H9 (cell line): ENCODE results near the gene LTV1. TPM values are rescaled to one million over a fixed set of nuclear protein-coding genes. Genes with fewer than 3 reads are reported as not detected.

ENCODE experiments used
- DNase-seq: peaks from one replicate; pipeline ENCODE4 v3.0.0-alpha.2; 2017
- H2AFZ ChIP-seq: one replicate; pipeline ENCODE4 v1.6.1; 2013; ENCODE audit warnings: mild to moderate bottlenecking, low read length, control low read depth, moderate library complexity
- H2AK5ac ChIP-seq: 2 replicates; pipeline ENCODE4 v1.6.1; 2013; ENCODE audit warnings: low read length, control low read depth, mixed read lengths; ENCODE audit not compliant: insufficient read length
- H2BK120ac ChIP-seq: one replicate; pipeline ENCODE4 v1.6.1; 2013; ENCODE audit warnings: low read depth, mild to moderate bottlenecking, low read length, control low read depth, inconsistent platforms; ENCODE audit not compliant: poor library complexity, severe bottlenecking
- H2BK12ac ChIP-seq: 2 replicates; pipeline ENCODE4 v1.6.1; 2013; ENCODE audit warnings: low read length, control low read depth, mixed read lengths, low read depth; ENCODE audit not compliant: insufficient read length
- H2BK15ac ChIP-seq: 2 replicates; pipeline ENCODE4 v1.6.1; 2013; ENCODE audit warnings: low read depth, low read length, control low read depth
- H2BK20ac ChIP-seq: one replicate; pipeline ENCODE4 v1.6.1; 2013; ENCODE audit warnings: low read depth, mild to moderate bottlenecking, low read length, control low read depth, inconsistent platforms; ENCODE audit not compliant: poor library complexity, severe bottlenecking
- H2BK5ac ChIP-seq: 2 replicates; pipeline ENCODE4 v1.6.1; 2013; ENCODE audit warnings: low read length, control low read depth, mixed read lengths; ENCODE audit not compliant: insufficient read length
- H3K14ac ChIP-seq: 2 replicates; pipeline ENCODE4 v1.6.1; 2013; ENCODE audit warnings: low read length, control low read depth; ENCODE audit not compliant: insufficient read depth
- H3K18ac ChIP-seq: 2 replicates; pipeline ENCODE4 v1.6.1; 2013; ENCODE audit warnings: low read depth, mild to moderate bottlenecking, mixed read lengths, low read length, control low read depth; ENCODE audit not compliant: insufficient read length
- H3K23ac ChIP-seq: 2 replicates; pipeline ENCODE4 v1.6.1; 2013; ENCODE audit warnings: low read length, control low read depth, mixed read lengths, low read depth; ENCODE audit not compliant: insufficient read length
- H3K23me2 ChIP-seq: 2 replicates; pipeline ENCODE4 v1.6.1; 2013; ENCODE audit warnings: low read depth, mild to moderate bottlenecking, mixed read lengths, low read length, control low read depth; ENCODE audit not compliant: insufficient read length, poor library complexity, severe bottlenecking
- H3K27ac ChIP-seq: 2 replicates; pipeline ENCODE4 v1.5.1; 2013; ENCODE audit warnings: low read length, control low read depth, mixed read lengths, low read depth; ENCODE audit not compliant: insufficient read length
- H3K27me3 ChIP-seq: 2 replicates; pipeline ENCODE4 v1.6.1; 2013; ENCODE audit warnings: low read length, control low read depth, inconsistent platforms; ENCODE audit not compliant: insufficient read depth
- H3K4ac ChIP-seq: 2 replicates; pipeline ENCODE4 v1.6.1; 2013; ENCODE audit warnings: low read depth, mild to moderate bottlenecking, control low read depth, inconsistent platforms, low read length, moderate library complexity
- H3K4me1 ChIP-seq: 2 replicates; pipeline ENCODE4 v1.6.1; 2013; ENCODE audit warnings: low read length, control low read depth, inconsistent platforms; ENCODE audit not compliant: insufficient read depth
- H3K4me2 ChIP-seq: 2 replicates; pipeline ENCODE4 v1.6.1; 2013; ENCODE audit warnings: low read length, control low read depth, mixed read lengths; ENCODE audit not compliant: insufficient read length, insufficient read depth
- H3K56ac ChIP-seq: 2 replicates; pipeline ENCODE4 v1.6.1; 2013; ENCODE audit warnings: low read depth, mild to moderate bottlenecking, mixed read lengths, low read length, control low read depth; ENCODE audit not compliant: insufficient read length
- H3K79me1 ChIP-seq: 2 replicates; pipeline ENCODE4 v1.6.1; 2013; ENCODE audit warnings: low read depth, mild to moderate bottlenecking, moderate library complexity, low read length, control low read depth, inconsistent platforms; ENCODE audit not compliant: insufficient read depth, poor library complexity, severe bottlenecking
- H3K79me2 ChIP-seq: 2 replicates; pipeline ENCODE4 v1.6.1; 2013; ENCODE audit warnings: low read length, control low read depth, inconsistent platforms; ENCODE audit not compliant: insufficient read depth
- H3K9ac ChIP-seq: 2 replicates; pipeline ENCODE4 v1.6.1; 2013; ENCODE audit warnings: low read length, control low read depth, mixed read lengths; ENCODE audit not compliant: insufficient read length; ENCODE audit errors: extremely low read depth
- H3K9me3 ChIP-seq: one replicate; pipeline ENCODE4 v1.6.1; 2013; ENCODE audit warnings: low read depth, low read length, inconsistent platforms; ENCODE audit not compliant: control insufficient read depth
- H3T11ph ChIP-seq: one replicate; pipeline ENCODE4 v1.6.1; 2013; ENCODE audit warnings: mild to moderate bottlenecking, low read length, control low read depth, inconsistent platforms
- H4K20me1 ChIP-seq: one replicate; pipeline ENCODE4 v1.6.1; 2013; ENCODE audit not compliant: control insufficient read depth, insufficient read length, insufficient read depth
- H4K5ac ChIP-seq: 2 replicates; pipeline ENCODE4 v1.6.1; 2013; ENCODE audit warnings: low read depth, mild to moderate bottlenecking, mixed read lengths, low read length, control low read depth; ENCODE audit not compliant: insufficient read length
- H4K8ac ChIP-seq: replicated peaks from 2 replicates; pipeline ENCODE4 v1.6.1; 2013; ENCODE audit warnings: low read length, control low read depth, mixed read lengths, low read depth; ENCODE audit not compliant: insufficient read length
- H4K91ac ChIP-seq: 2 replicates; pipeline ENCODE4 v1.6.1; 2013; ENCODE audit warnings: low read depth, mild to moderate bottlenecking, moderate library complexity, mixed read lengths, low read length, control low read depth; ENCODE audit not compliant: insufficient read length
- H3K27ac Mint-ChIP-seq, 3 experiments: 2 replicates in 2 of 3; 3 replicates in 1 of 3; pipeline ENCODE4 v1.8.0; 2020 to 2021; ENCODE audit warnings: mixed read lengths in 3 of 3, mild to moderate bottlenecking in 1 of 3, moderate library complexity in 1 of 3
- H3K27me3 Mint-ChIP-seq: 2 replicates; pipeline ENCODE4 v1.8.0; 2021; ENCODE audit warnings: low read depth, mild to moderate bottlenecking, moderate library complexity, mixed read lengths
- H3K36me3 Mint-ChIP-seq, 3 experiments: 2 replicates in 2 of 3; 3 replicates in 1 of 3; pipeline ENCODE4 v1.8.0; 2020 to 2021; ENCODE audit warnings: low read depth in 3 of 3, mixed read lengths in 3 of 3; ENCODE audit not compliant: insufficient read depth in 1 of 3
- H3K4me1 Mint-ChIP-seq, 2 experiments: 2 replicates each; pipeline ENCODE4 v1.8.0; 2020; ENCODE audit warnings: mixed read lengths in 2 of 2
- H3K4me3 Mint-ChIP-seq, 2 experiments: 2 replicates in 1 of 2; 3 replicates in 1 of 2; pipeline ENCODE4 v1.8.0; 2020 to 2021; ENCODE audit warnings: mild to moderate bottlenecking in 2 of 2, mixed read lengths in 2 of 2, moderate library complexity in 1 of 2
- H3K9me3 Mint-ChIP-seq, 2 experiments: 2 replicates in 1 of 2; 3 replicates in 1 of 2; pipeline ENCODE4 v1.8.0; 2020; ENCODE audit warnings: mild to moderate bottlenecking in 2 of 2, mixed read lengths in 2 of 2, moderate library complexity in 1 of 2
- CTCF ChIP-seq: fragments of 200-600 bp; sonication (generic); conservative IDR thresholded peaks from 3 replicates; pipeline ENCODE4 v1.8.0; 2021; ENCODE audit warnings: antibody characterized with exemption, mild to moderate bottlenecking
- WGBS: extraction: QIAGEN DNeasy Blood & Tissue Kit; methylation state at CpG from one replicate; pipeline ENCODE4 v1.1.7; 2013; ENCODE audit warnings: missing lambda C conversion rate, low lambda C conversion rate, mixed read lengths; ENCODE audit not compliant: insufficient read length; ENCODE audit errors: extremely low coverage; 5-methylcytosine and 5-hydroxymethylcytosine counted together
- total RNA-seq: library from RNA; stranded (reverse); gene quantifications from 2 replicates; pipeline ENCODE4 v1.2.1, GENCODE V29; 2021

The LTV1 gene
- total RNA-seq, 1 experiment from 2014 or later = 62.9 TPM

- Histone ChIP-seq H3K4me2 (no peak overlapping the region), H2BK12ac (no peak overlapping the region), H4K5ac (no peak overlapping the region), H3K23me2 (no peaks in the 10 kb centered on the region), H3K27ac (no peak overlapping the region), H3K79me2 (no peaks in the 10 kb centered on the region), H4K91ac (no peak overlapping the region), H3K23ac (no peak overlapping the region), H3K79me1 (no peaks in the 10 kb centered on the region), H3K27me3 (no peaks in the 10 kb centered on the region), H2AK5ac (no peak overlapping the region), H3K9me3 (no peaks in the 10 kb centered on the region), H3T11ph (no peak overlapping the region), H2BK20ac (no peak overlapping the region), H4K8ac (no peak overlapping the region), H4K20me1 (no peaks in the 10 kb centered on the region), H3K9ac (no peak overlapping the region), H3K18ac (no peak overlapping the region), H3K56ac (no peak overlapping the region), H2BK120ac (no peak overlapping the region), H2BK15ac (no peak overlapping the region), H2BK5ac (no peak overlapping the region), H3K14ac (no peak overlapping the region), H3K4me1 (no peaks in the 10 kb centered on the region), H2AFZ (no peak overlapping the region), H3K4ac (no peak overlapping the region)
- WGBS = no CpG with 5 or more reads among the region's 2 CpGs
- Mint-ChIP-seq H3K4me3 (no peak overlapping the region), H3K36me3 (peaks cover 0 to 2% (median 0%) of the 10 kb centered on the region in 3 experiments; a peak in 2 of 7 replicates), H3K4me1 (no peaks in the 10 kb centered on the region), H3K9me3 (no peaks in the 10 kb centered on the region), H3K27ac (no peak overlapping the region), H3K27me3 (no peaks in the 10 kb centered on the region)
- DNase-seq = no peak
- no peak for TF ChIP-seq CTCF
Observed at GRCh38 chr6:143836150-143836549, 7.0 kb upstream of the LTV1 start.
